CD1c-positive myeloid dendritic cell (primary cell): ENCODE data around the gene SLC12A7.
"Not testable (repeated sequence)": the region's sequence is repeated elsewhere in the genome, so short reads cannot be mapped to it uniquely, and the experiment has no call there.

Source experiments
- DNase-seq: peaks from one replicate; pipeline ENCODE4 v3.0.0-alpha.2; 2016; ENCODE audit errors: extremely low spot score

The SLC12A7 gene

GRCh38 chr5:1007681-1008450, 104.0 kb downstream of the SLC12A7 start:
- DNase-seq: no peak

GRCh38 chr5:1007221-1007680, 104.6 kb downstream of the SLC12A7 start:
- DNase-seq: no peak

GRCh38 chr5:1006656-1007071, 105.2 kb downstream of the SLC12A7 start:
- DNase-seq: no peak

GRCh38 chr5:1005904-1006655, 105.8 kb downstream of the SLC12A7 start:
- DNase-seq: no peak

GRCh38 chr5:1005249-1005851, 106.5 kb downstream of the SLC12A7 start:
- DNase-seq: no peak

- peak; percentile 50 for DNase-seq
These were observed 107.2 kb downstream of the SLC12A7 start for GRCh38 chr5:1004461-1005248.

GRCh38 chr5:1003296-1003937, 108.4 kb downstream of the SLC12A7 start:
- peak; percentile 25 for DNase-seq

GRCh38 chr5:1002836-1003235, 109.0 kb downstream of the SLC12A7 start:
- no peak for DNase-seq

- no peak for DNase-seq
These were observed 109.7 kb downstream of the SLC12A7 start for GRCh38 chr5:1002271-1002546.

- DNase-seq: no peak
These were observed 110.2 kb downstream of the SLC12A7 start for GRCh38 chr5:1001406-1002270.

GRCh38 chr5:1000831-1001230, 111.0 kb downstream of the SLC12A7 start:
- DNase-seq: not testable (repeated sequence)
